H54 (cell line): Measurements from ENCODE around the gene MCM5.
"Not testable (repeated sequence)": the region's sequence is repeated elsewhere in the genome, so short reads cannot be mapped to it uniquely, and the experiment has no call there.

Source experiments
- DNase-seq: peaks from one replicate; pipeline ENCODE4 v3.0.0; 2011; ENCODE audit warnings: low spot score, mixed read lengths; ENCODE audit not compliant: insufficient read length
- FAIRE-seq: peaks from 3 replicates; lab custom pipeline; 2011; peaks lifted over from hg19 to GRCh38; lab: Jason Lieb, UNC
- POLR2A ChIP-seq: IDR thresholded peaks from 2 replicates; pipeline ENCODE4 v1.6.1; 2011; ENCODE audit warnings: low read depth, mild to moderate bottlenecking, low read length

The MCM5 gene

DNA sequence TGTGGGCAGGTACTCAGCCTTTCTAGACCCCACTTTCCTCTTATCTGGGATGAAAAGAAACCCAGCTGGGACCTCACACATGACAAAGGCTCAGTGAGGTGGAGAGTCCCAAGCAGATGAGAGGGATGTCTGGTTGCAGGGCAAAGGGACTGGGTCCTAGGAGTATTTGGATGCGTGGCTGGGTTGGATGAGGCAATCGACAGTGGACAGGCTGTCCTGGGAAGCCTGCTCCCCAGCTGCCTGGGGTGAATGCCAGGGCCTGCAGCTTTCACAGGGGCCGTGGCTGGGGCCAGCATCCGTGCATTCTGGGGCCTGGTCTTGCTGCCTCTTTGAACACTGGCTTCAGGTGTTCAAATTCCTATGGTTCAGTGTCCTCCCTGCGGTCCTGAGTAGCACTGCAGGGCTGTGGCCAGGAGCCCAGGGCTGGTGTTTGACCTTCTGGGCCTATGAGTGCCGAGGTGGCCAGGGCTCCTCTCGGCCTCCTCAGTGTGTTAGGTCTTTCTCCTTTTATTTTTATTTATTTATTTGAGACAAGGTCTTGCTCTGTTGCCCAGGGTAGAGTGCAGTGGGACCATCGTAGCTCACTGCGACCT is 65.3 kb downstream of the MCM5 start:
- TF ChIP-seq POLR2A, result no peak
- no peak for FAIRE-seq
- DNase-seq, result no peak

GRCh38 chr22:35467681-35468434 is 67.9 kb downstream of the MCM5 start:
- no peak for FAIRE-seq
- DNase-seq, result no peak
- TF ChIP-seq POLR2A, result no peak

GRCh38 chr22:35470903-35471321 is 71.0 kb downstream of the MCM5 start:
- no peak for TF ChIP-seq POLR2A
- FAIRE-seq (no peak), DNase-seq (no peak)

DNA sequence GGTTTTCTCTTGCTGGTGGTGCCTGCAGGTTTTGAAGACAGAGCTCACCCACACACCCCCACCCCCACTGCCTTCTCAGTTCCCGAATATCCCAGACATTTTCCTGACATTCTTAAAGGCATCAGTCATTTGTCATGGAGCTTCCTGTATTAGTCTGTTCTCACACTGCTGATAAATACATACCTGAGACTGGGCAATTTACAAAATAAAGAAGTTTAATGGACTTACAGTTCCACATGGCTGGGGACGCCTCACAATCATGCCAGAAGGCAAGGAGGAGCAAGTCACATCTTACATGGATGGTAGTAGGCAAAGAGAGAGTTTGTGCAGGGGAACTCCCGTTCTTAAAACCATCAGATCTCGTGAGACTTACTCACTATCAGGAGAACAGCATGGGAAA is 71.6 kb downstream of the MCM5 start:
- not testable (repeated sequence) for DNase-seq, FAIRE-seq

GRCh38 chr22:35472488-35472887 is 72.5 kb downstream of the MCM5 start:
- no peak for TF ChIP-seq POLR2A
- FAIRE-seq, result no peak
- DNase-seq, result no peak

DNA sequence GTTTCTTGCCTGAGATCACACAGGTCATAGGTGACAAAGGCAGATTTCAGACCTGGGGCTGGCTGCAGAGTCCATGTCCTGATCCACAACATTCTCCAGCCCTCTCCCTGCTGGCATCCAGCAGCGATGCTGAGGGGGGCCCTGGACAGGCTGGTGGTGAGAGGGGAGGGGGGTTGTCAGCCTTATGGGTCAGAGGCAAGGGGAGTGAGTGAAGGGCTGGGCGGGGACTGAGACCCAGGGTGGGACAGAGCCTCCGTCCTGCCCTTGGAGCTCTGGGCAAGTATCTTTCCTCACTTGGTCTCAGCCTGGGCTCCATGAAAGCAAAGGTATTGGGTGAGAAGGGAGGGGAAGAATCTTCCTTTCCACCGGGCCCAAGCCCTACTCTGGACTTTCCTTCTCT is 74.0 kb downstream of the MCM5 start:
- DNase-seq (no peak), FAIRE-seq (no peak)
- TF ChIP-seq POLR2A, result no peak
